GM18507 (cell line): Measurements from ENCODE around the gene CYGB.

Experiments used
- DNase-seq: peaks from one replicate; pipeline ENCODE4 v3.0.0; 2011; ENCODE audit warnings: low read depth; ENCODE audit not compliant: insufficient read length; ENCODE audit errors: extremely low spot score
- FAIRE-seq: peaks from 2 replicates; lab custom pipeline; 2011; peaks lifted over from hg19 to GRCh38; lab: Jason Lieb, UNC

The CYGB gene

GRCh38 chr17:76537578-76538280, at the start of gene CYGB:
Gene CYGB (minus strand): TSS chr17:76537709. CDS start chr17:76537542, 167 bp downstream.
- no peak for FAIRE-seq
- DNase-seq: no peak

GRCh38 chr17:76586741-76587487, 49.4 kb upstream of the CYGB start:
- DNase-seq (no peak), FAIRE-seq (no peak)

GRCh38 chr17:76585649-76586593, 48.4 kb upstream of the CYGB start, which contains the start of gene ST6GALNAC2:
Gene ST6GALNAC2 (minus strand): TSS chr17:76585860. CDS start chr17:76585808, 52 bp downstream.
- DNase-seq (no peak), FAIRE-seq (no peak)

- no peak for FAIRE-seq
Measured at GRCh38 chr17:76585033-76585648, 47.6 kb upstream of the CYGB start.

GRCh38 chr17:76584427-76585032, 47.0 kb upstream of the CYGB start:
- DNase-seq (no peak), FAIRE-seq (no peak)

More at GRCh38 chr17:76585033-76585648, 47.6 kb upstream of the CYGB start:
- no peak for DNase-seq

- FAIRE-seq (no peak), DNase-seq (no peak)
Measured at GRCh38 chr17:76582660-76583059, 45.2 kb upstream of the CYGB start.

- FAIRE-seq: no peak
- no peak for DNase-seq
Measured at GRCh38 chr17:76581515-76581914, 44.0 kb upstream of the CYGB start.

- DNase-seq (no peak), FAIRE-seq (peak; percentile 54)
Measured at GRCh38 chr17:76579281-76579680, 41.8 kb upstream of the CYGB start.

- DNase-seq (no peak), FAIRE-seq (no peak)
Measured at GRCh38 chr17:76578376-76578775, 40.9 kb upstream of the CYGB start.

GRCh38 chr17:76577876-76578275, 40.4 kb upstream of the CYGB start:
- FAIRE-seq (no peak), DNase-seq (no peak)

- no peak for FAIRE-seq
Measured at GRCh38 chr17:76576189-76576588, 38.7 kb upstream of the CYGB start.

GRCh38 chr17:76575570-76575969, 38.1 kb upstream of the CYGB start:
- FAIRE-seq: no peak
- no peak for DNase-seq

More at GRCh38 chr17:76576189-76576588, 38.7 kb upstream of the CYGB start:
- DNase-seq: no peak

- FAIRE-seq (no peak), DNase-seq (no peak)
Measured at GRCh38 chr17:76574166-76574565, 36.7 kb upstream of the CYGB start.

GRCh38 chr17:76573096-76573495, 35.6 kb upstream of the CYGB start:
- DNase-seq (no peak), FAIRE-seq (no peak)

GRCh38 chr17:76572201-76572910, 34.8 kb upstream of the CYGB start:
- no peak for DNase-seq
- FAIRE-seq: no peak

- no peak for FAIRE-seq
Measured at GRCh38 chr17:76570877-76571471, 33.5 kb upstream of the CYGB start.

GRCh38 chr17:76570457-76570856, 32.9 kb upstream of the CYGB start:
- FAIRE-seq: no peak
- no peak for DNase-seq

More at GRCh38 chr17:76570877-76571471, 33.5 kb upstream of the CYGB start:
- DNase-seq: no peak
